K562 (cell line): ENCODE measurements around the gene NTRK2. TPM values are rescaled to one million over a fixed set of nuclear protein-coding genes. Genes with fewer than 3 reads are reported as not detected.

ENCODE experiments used
- ATAC-seq: fragments of 200-7000 bp; cut with Tn5 transposase; 3 replicates; pipeline ENCODE4 v1.9.1; 2020; ENCODE audit warnings: moderate library complexity
- BruUV-seq: library from RNA; stranded (reverse); fragments of 400-500 nt; replicated peaks from 2 replicates; lab custom pipeline; 2021; lab: Mats Ljungman, UMichigan
- CTCF ChIA-PET: fragments of 300-600 bp; formaldehyde crosslinking; extraction: SDS; loops from one replicate; lab custom pipeline; 2021; ENCODE audit warnings: low intra/inter-chr PET ratio; lab: Yijun Ruan, JAX
- POLR2A ChIA-PET: fragments of 300-600, 350-650 bp; sonication (Branson Sonifier 250); formaldehyde crosslinking; extraction: SDS; loops from one replicate; lab custom pipeline; 2021; ENCODE audit warnings: antibody characterized with exemption, inconsistent platforms; lab: Yijun Ruan, JAX
- DNase-seq, 4 experiments: peaks; one replicate each; pipeline versions ENCODE4 v3.0.0 to v3.0.0-alpha.2; 2011 to 2018; ENCODE audit warnings: low spot score in 3 of 4, mixed read lengths in 3 of 4; ENCODE audit errors: extremely low read depth in 1 of 4
- FAIRE-seq: peaks from 2 replicates; lab custom pipeline; 2011; peaks lifted over from hg19 to GRCh38; lab: Jason Lieb, UNC
- H2AFZ ChIP-seq: 2 replicates; pipeline ENCODE4 v1.6.0; 2011; ENCODE audit warnings: low read depth, low read length, control low read depth, inconsistent platforms
- H3K27ac ChIP-seq: fragments of 200-600 bp; 3 replicates; pipeline ENCODE4 v1.8.0; 2011; ENCODE audit warnings: low read depth, mild to moderate bottlenecking, control low read depth, inconsistent platforms, low read length, moderate library complexity, mixed read lengths; ENCODE audit errors: extremely low read depth
- H3K27me3 ChIP-seq, 2 experiments: fragments of 300-600 bp in 1 of 2; 2 replicates in 1 of 2; 3 replicates in 1 of 2; pipeline versions ENCODE4 v1.6.0 to v1.8.0; 2011; ENCODE audit warnings: inconsistent platforms in 2 of 2, low read length in 2 of 2, mild to moderate bottlenecking in 1 of 2, mixed read lengths in 1 of 2, moderate library complexity in 1 of 2; ENCODE audit not compliant: control insufficient read depth in 2 of 2, insufficient read depth in 2 of 2
- H3K36me3 ChIP-seq: fragments of 300-600 bp; 3 replicates; pipeline ENCODE4 v1.8.0; 2011; ENCODE audit warnings: mild to moderate bottlenecking, low read length, inconsistent platforms; ENCODE audit not compliant: control insufficient read depth, insufficient read depth
- H3K4me1 ChIP-seq, 2 experiments: fragments of 200-600 bp in 1 of 2; replicated peaks in 1 of 2; 2 replicates in 1 of 2; 3 replicates in 1 of 2; pipeline versions ENCODE4 v1.5.1 to v1.8.0; 2011; ENCODE audit warnings: inconsistent platforms in 2 of 2, low read length in 2 of 2, mild to moderate bottlenecking in 1 of 2, mixed read lengths in 1 of 2, moderate library complexity in 1 of 2; ENCODE audit not compliant: control insufficient read depth in 2 of 2, insufficient read depth in 2 of 2
- H3K4me2 ChIP-seq: 2 replicates; pipeline ENCODE4 v1.6.1; 2011; ENCODE audit warnings: low read length, control low read depth, inconsistent platforms, mixed read lengths; ENCODE audit not compliant: insufficient read depth
- H3K4me3 ChIP-seq: fragments of 200-600 bp; sonication (generic), shearing (Covaris generic); 2 replicates; pipeline ENCODE4 v1.5.1; 2016; ENCODE audit warnings: control low read depth, inconsistent platforms
- H3K79me2 ChIP-seq: fragments of 200-600 bp; 3 replicates; pipeline ENCODE4 v1.8.0; 2011; ENCODE audit warnings: low read length, inconsistent platforms; ENCODE audit not compliant: control insufficient read depth, insufficient read depth
- H3K9ac ChIP-seq, 2 experiments: 2 replicates each; pipeline versions ENCODE4 v1.6.0 to v1.6.1; 2011; ENCODE audit warnings: low read depth in 2 of 2, low read length in 2 of 2, control low read depth in 1 of 2, inconsistent platforms in 1 of 2, mild to moderate bottlenecking in 1 of 2, mixed read lengths in 1 of 2; ENCODE audit not compliant: insufficient read depth in 1 of 2
- H3K9me1 ChIP-seq: one replicate; pipeline ENCODE4 v1.6.0; 2011; ENCODE audit warnings: inconsistent platforms, mild to moderate bottlenecking, low read length, moderate library complexity; ENCODE audit not compliant: control insufficient read depth, insufficient read depth
- H3K9me3 ChIP-seq: replicated peaks from 2 replicates; pipeline ENCODE4 v1.5.1; 2011; ENCODE audit warnings: low read depth, low read length, inconsistent platforms; ENCODE audit not compliant: control insufficient read depth, insufficient read depth
- H4K20me1 ChIP-seq: replicated peaks from 2 replicates; pipeline ENCODE4 v1.6.1; 2011; ENCODE audit warnings: low read length, inconsistent platforms, mixed read lengths; ENCODE audit not compliant: control insufficient read depth, insufficient read depth
- CCNT2 ChIP-seq: IDR thresholded peaks from 2 replicates; pipeline ENCODE4 v1.6.1; 2011; ENCODE audit warnings: borderline replicate concordance, low read depth, mild to moderate bottlenecking, moderate library complexity, mixed read lengths, low read length; ENCODE audit not compliant: insufficient read length; ENCODE audit errors: extremely low read depth
- ETV1 ChIP-seq: fragments of 450-650 bp; conservative IDR thresholded peaks from 2 replicates; pipeline ENCODE4 v1.6.1; 2016; ENCODE audit warnings: missing genetic modification characterization, control low read depth, low read depth, missing compliant biosample characterization
- ETV5 ChIP-seq: sonication (generic); formaldehyde crosslinking; IDR thresholded peaks from 2 replicates; pipeline ENCODE4 v1.4.0; 2020; ENCODE audit warnings: low read depth, mild to moderate bottlenecking, missing genetic modification reagents
- IFI16 ChIP-seq: fragments of 250-450 bp; sonication (Bioruptor Pico); IDR thresholded peaks from 2 replicates; pipeline ENCODE4 v2.1.2; 2022; ENCODE audit warnings: mild to moderate bottlenecking, inconsistent platforms
- KDM5B ChIP-seq: fragments of 200-600 bp; sonication (generic); IDR thresholded peaks from 2 replicates; pipeline ENCODE4 v1.6.1; 2012; ENCODE audit warnings: low read depth, mild to moderate bottlenecking, moderate library complexity, low read length, control low read depth, inconsistent platforms; ENCODE audit not compliant: insufficient replicate concordance
- NUFIP1 ChIP-seq: fragments of 450-650 bp; IDR thresholded peaks from 2 replicates; pipeline ENCODE4 v1.6.1; 2018; ENCODE audit not compliant: partially characterized antibody
- PHF21A ChIP-seq: fragments of 450-650 bp; IDR thresholded peaks from 2 replicates; pipeline ENCODE4 v1.6.1; 2017; ENCODE audit warnings: low read depth, borderline replicate concordance
- RBBP5 ChIP-seq: fragments of 200-600 bp; sonication (generic); IDR thresholded peaks from 2 replicates; pipeline ENCODE4 v1.6.1; 2012; ENCODE audit warnings: borderline replicate concordance, mild to moderate bottlenecking, low read length, control low read depth, inconsistent platforms; ENCODE audit not compliant: insufficient read depth, poor library complexity, severe bottlenecking
- RBM22 ChIP-seq: fragments of 200-400 bp; formaldehyde crosslinking; IDR thresholded peaks from 2 replicates; pipeline ENCODE4 v1.6.1; 2018; ENCODE audit warnings: low read length, low read depth; ENCODE audit not compliant: poor library complexity, severe bottlenecking
- SMAD2 ChIP-seq: fragments of 150-350 bp; IDR thresholded peaks from 2 replicates; pipeline ENCODE4 v1.6.1; 2014; ENCODE audit warnings: low read depth, mild to moderate bottlenecking, low read length
- ZNF134 ChIP-seq: fragments of 250-450 bp; sonication (Bioruptor Pico); conservative IDR thresholded peaks from 2 replicates; pipeline ENCODE4 v1.4.0; 2020
- ZNF224 ChIP-seq: sonication (generic); formaldehyde crosslinking; IDR thresholded peaks from 2 replicates; pipeline ENCODE4 v1.8.0; 2022; ENCODE audit warnings: mild to moderate bottlenecking, missing genetic modification reagents
- ZNF408 ChIP-seq: fragments of 250-450 bp; sonication (Bioruptor Pico); IDR thresholded peaks from 2 replicates; pipeline ENCODE4 v1.4.0; 2020; ENCODE audit warnings: low read depth, mild to moderate bottlenecking, moderate library complexity
- ZNF76 ChIP-seq: fragments of 250-450 bp; sonication (Bioruptor Pico); IDR thresholded peaks from 2 replicates; pipeline ENCODE4 v1.4.0; 2020; ENCODE audit warnings: mild to moderate bottlenecking, moderate library complexity, borderline replicate concordance
- WGBS: fragments of 100-300 bp; shearing (Covaris generic); methylation state at CpG from one replicate; pipeline ENCODE4 v1.1.6; 2016; ENCODE audit warnings: low coverage, mixed read lengths; ENCODE audit not compliant: insufficient coverage; ENCODE audit errors: missing lambda C conversion rate; 5-methylcytosine and 5-hydroxymethylcytosine counted together
- in situ Hi-C: fragments of 300-500 bp; cut with MboI; formaldehyde crosslinking; loops from 4 replicates; pipeline ENCODE4 v1.15.0; 2018; ENCODE audit warnings: inconsistent platforms, mixed read lengths
- intact Hi-C: fragments of 100-400 bp; cut with micrococcal nuclease; formaldehyde crosslinking; loops from 2 replicates; pipeline ENCODE4 v1.14.2; 2022
- polyA plus RNA-seq, 8 experiments: library from polyadenylated mRNA; depleted of rRNA in 4 of 8; stranded (reverse) in 5 of 8; unstranded in 3 of 8; fragments of >200 nt; fragmentation: Nextera tagmentation in 2 of 8; fragmentation: Illumina TruSeq in 1 of 8; extraction: Ambion mirVana in 2 of 8; extraction: Trizol in 1 of 8; gene quantifications; 2 replicates each; pipeline versions ENCODE4 v1.2.1 to v1.2.3, GENCODE V29; 2011 to 2014; ENCODE audit warnings: inconsistent platforms in 1 of 8, missing spikeins in 1 of 8
- total RNA-seq, 7 experiments: library from RNA; depleted of rRNA in 6 of 7; stranded (reverse); fragments of >200 nt in 6 of 7; fragmentation: Illumina TruSeq in 2 of 7; extraction: Trizol in 2 of 7; gene quantifications; 2 replicates each; pipeline versions ENCODE4 v1.2.1 to v1.2.3, GENCODE V29; 2011 to 2021; ENCODE audit warnings: low replicate concordance in 1 of 7
- TF ChIP-seq, protein P1 (sequence below): sonication (generic); formaldehyde crosslinking; IDR thresholded peaks from 2 replicates; pipeline ENCODE4 v1.9.0; 2022; ENCODE audit warnings: mild to moderate bottlenecking, missing genetic modification reagents
- TF ChIP-seq, protein P2 (sequence below): fragments of 250-450 bp; sonication (Bioruptor Pico); IDR thresholded peaks from 2 replicates; pipeline ENCODE4 v1.4.0; 2020

NTRK2 gene
- total and polyA plus RNA-seq, 9 of the 15 experiments (the other 6 are each of a cell fraction or from before 2014, with no cell fraction given) = not detected

- FAIRE-seq (no peak), ATAC-seq (no peak), DNase-seq (no peak)
- Histone ChIP-seq H3K9me3 (no peaks in the 10 kb centered on the region), H3K79me2 (no peaks in the 10 kb centered on the region), H3K9me1 (no peaks in the 10 kb centered on the region), H3K36me3 (no peaks in the 10 kb centered on the region), H3K4me2 (no peak overlapping the region), H2AFZ (no peak overlapping the region), H3K9ac (no peak overlapping the region), H3K4me1 (no peaks in the 10 kb centered on the region), H4K20me1 (no peaks in the 10 kb centered on the region), H3K27me3 (no peaks in the 10 kb centered on the region), H3K4me3 (no peak overlapping the region), H3K27ac (no peak overlapping the region)
- TF ChIP-seq, protein P1, sequence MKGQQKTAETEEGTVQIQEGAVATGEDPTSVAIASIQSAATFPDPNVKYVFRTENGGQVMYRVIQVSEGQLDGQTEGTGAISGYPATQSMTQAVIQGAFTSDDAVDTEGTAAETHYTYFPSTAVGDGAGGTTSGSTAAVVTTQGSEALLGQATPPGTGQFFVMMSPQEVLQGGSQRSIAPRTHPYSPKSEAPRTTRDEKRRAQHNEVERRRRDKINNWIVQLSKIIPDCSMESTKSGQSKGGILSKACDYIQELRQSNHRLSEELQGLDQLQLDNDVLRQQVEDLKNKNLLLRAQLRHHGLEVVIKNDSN (CRISPR knock-in tag) = no peak
- TF ChIP-seq ZNF134 (CRISPR knock-in tag) (no peak), ZNF408 (CRISPR knock-in tag) (no peak), IFI16 (CRISPR knock-in tag) (no peak), ZNF76 (CRISPR knock-in tag) (no peak), ETV5 (CRISPR knock-in tag) (no peak), RBBP5 (no peak), ZNF224 (CRISPR knock-in tag) (no peak), CCNT2 (no peak), ETV1 (tag) (no peak), SMAD2 (no peak), PHF21A (no peak), KDM5B (no peak), RBM22 (no peak), NUFIP1 (no peak)
- TF ChIP-seq, protein P2, sequence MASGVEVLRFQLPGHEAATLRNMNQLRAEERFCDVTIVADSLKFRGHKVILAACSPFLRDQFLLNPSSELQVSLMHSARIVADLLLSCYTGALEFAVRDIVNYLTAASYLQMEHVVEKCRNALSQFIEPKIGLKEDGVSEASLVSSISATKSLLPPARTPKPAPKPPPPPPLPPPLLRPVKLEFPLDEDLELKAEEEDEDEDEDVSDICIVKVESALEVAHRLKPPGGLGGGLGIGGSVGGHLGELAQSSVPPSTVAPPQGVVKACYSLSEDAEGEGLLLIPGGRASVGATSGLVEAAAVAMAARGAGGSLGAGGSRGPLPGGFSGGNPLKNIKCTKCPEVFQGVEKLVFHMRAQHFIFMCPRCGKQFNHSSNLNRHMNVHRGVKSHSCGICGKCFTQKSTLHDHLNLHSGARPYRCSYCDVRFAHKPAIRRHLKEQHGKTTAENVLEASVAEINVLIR (CRISPR knock-in tag) = no peak
- intact Hi-C loops (no loop called here), in situ Hi-C loops (loop anchor here (25.0 kb wide), 1 partner anchor 563 kb away; no protein-coding TSS in a partner anchor)
- ChIA-PET POLR2A (no interaction called here), CTCF (no interaction called here)
- 0% methylated on average over 5 of the region's 5 CpGs for WGBS
- BruUV-seq = no TSS peak
These were observed 305.3 kb downstream of the NTRK2 start for GRCh38 chr9:84974855-84975254.
